ENCODE results near the gene SH3TC2. TPM values are rescaled to one million over a fixed set of nuclear protein-coding genes. Genes with fewer than 3 reads are reported as not detected.

The SH3TC2 gene
- total RNA-seq, 1 donor from 2014 or later, result 0.25 TPM

DNA sequence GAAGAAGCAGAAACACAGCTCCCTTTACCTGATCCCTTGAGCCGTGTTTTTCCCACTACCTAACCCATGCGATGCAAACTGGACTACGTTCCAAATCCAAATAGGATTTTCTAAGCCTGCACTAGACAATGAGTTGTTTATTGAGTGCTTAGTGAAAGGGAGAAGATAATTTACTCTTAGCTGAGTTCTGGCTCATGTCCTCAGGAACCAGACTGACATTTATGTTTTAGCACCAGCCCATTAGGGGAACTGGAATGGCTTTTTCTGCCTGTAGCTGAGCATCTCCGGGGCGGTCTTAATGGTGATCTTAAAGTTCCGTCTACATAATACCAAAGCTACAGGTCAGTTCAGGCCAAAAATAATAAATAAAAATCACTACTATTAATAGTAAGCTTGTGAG is 81.5 kb downstream of the SH3TC2 start:
- Mint-ChIP-seq H3K9me3 (ENCODE audit: unreplicated experiment) (peaks cover 1% of the 10 kb centered on the region), H3K36me3 (ENCODE audit: unreplicated experiment) (no peaks in the 10 kb centered on the region), H3K27ac (ENCODE audit: unreplicated experiment) (no peak overlapping the region), H3K27me3 (ENCODE audit: unreplicated experiment) (peaks cover 2% of the 10 kb centered on the region), H3K4me1 (ENCODE audit: low read depth, unreplicated experiment) (no peaks in the 10 kb centered on the region), H3K4me3 (ENCODE audit: unreplicated experiment) (no peak overlapping the region)
- TF ChIP-seq, protein P1, sequence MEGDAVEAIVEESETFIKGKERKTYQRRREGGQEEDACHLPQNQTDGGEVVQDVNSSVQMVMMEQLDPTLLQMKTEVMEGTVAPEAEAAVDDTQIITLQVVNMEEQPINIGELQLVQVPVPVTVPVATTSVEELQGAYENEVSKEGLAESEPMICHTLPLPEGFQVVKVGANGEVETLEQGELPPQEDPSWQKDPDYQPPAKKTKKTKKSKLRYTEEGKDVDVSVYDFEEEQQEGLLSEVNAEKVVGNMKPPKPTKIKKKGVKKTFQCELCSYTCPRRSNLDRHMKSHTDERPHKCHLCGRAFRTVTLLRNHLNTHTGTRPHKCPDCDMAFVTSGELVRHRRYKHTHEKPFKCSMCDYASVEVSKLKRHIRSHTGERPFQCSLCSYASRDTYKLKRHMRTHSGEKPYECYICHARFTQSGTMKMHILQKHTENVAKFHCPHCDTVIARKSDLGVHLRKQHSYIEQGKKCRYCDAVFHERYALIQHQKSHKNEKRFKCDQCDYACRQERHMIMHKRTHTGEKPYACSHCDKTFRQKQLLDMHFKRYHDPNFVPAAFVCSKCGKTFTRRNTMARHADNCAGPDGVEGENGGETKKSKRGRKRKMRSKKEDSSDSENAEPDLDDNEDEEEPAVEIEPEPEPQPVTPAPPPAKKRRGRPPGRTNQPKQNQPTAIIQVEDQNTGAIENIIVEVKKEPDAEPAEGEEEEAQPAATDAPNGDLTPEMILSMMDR (IDR thresholded peaks at IDR 0.05; ENCODE audit: partially characterized antibody, unreplicated experiment), result no peak
- no peak for DNase-seq

DNA sequence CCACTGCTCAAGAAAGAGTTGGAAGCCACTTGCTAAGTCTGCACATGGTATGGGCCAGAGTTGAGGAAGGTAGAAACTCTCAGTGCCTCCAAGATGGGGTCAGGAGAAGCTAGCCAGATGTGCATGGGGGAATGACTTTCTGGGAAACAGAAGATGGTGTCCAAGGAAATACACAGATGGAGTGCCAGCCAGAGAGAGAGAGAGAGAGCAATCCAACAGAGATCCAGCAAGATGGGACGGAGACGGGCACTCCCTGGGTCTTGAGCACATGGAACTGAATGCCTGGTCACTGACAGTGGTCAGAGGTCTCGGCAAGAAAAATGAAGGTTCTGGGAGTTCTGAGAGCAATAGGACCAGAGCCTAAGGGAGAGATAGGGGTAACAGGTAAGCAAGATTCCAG is 82.1 kb downstream of the SH3TC2 start:
- Mint-ChIP-seq H3K27ac (ENCODE audit: unreplicated experiment) (no peak overlapping the region), H3K4me3 (ENCODE audit: unreplicated experiment) (no peak overlapping the region), H3K4me1 (ENCODE audit: low read depth, unreplicated experiment) (no peaks in the 10 kb centered on the region), H3K36me3 (ENCODE audit: unreplicated experiment) (no peaks in the 10 kb centered on the region), H3K27me3 (ENCODE audit: unreplicated experiment) (peaks cover 2% of the 10 kb centered on the region), H3K9me3 (ENCODE audit: unreplicated experiment) (peaks cover 1% of the 10 kb centered on the region)
- no peak for DNase-seq
- TF ChIP-seq, protein P1 (IDR thresholded peaks at IDR 0.05; ENCODE audit: partially characterized antibody, unreplicated experiment), result no peak

DNA sequence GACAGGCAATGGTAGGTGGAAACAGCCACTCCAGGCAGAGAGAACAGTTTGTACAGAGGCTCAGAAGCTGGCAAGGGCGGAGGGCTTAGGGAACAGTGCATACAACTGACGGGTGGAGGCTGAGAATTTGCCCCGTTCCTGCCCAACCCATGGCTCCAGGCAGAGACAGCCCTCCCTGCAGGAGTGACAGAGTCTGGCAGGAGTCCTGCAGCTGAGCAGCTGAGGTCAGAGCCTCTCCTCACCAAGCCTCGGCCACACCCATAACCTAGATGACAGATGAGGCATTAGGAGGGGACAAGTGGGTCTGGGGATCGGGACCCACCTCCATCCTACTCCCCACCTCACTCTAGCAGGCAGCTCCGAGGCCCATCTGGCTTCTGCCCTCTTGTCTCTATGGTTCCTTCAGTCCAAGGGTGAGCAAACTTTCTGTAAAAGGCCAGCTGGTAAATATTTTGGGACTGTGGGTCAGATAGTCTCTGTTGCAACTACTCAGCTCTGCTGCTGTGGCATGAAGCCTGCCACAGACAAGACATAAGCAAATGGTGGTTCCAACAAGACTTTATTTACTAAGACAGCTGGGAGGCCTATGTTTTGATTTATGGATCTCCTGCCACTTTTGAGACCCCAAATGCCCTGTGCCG is 83.7 kb downstream of the SH3TC2 start:
- H3K27ac Mint-ChIP-seq (ENCODE audit: unreplicated experiment), result no peak overlapping the region
- H3K36me3 Mint-ChIP-seq (ENCODE audit: unreplicated experiment), result no peaks in the 10 kb centered on the region
- peaks cover 1% of the 10 kb centered on the region for H3K9me3 Mint-ChIP-seq (ENCODE audit: unreplicated experiment)
- peaks cover 2% of the 10 kb centered on the region for H3K27me3 Mint-ChIP-seq (ENCODE audit: unreplicated experiment)
- TF ChIP-seq, protein P1 (IDR thresholded peaks at IDR 0.05; ENCODE audit: partially characterized antibody, unreplicated experiment), result no peak
- H3K4me1 Mint-ChIP-seq (ENCODE audit: low read depth, unreplicated experiment), result no peaks in the 10 kb centered on the region
- H3K4me3 Mint-ChIP-seq (ENCODE audit: unreplicated experiment), result no peak overlapping the region
- no peak for DNase-seq

DNA sequence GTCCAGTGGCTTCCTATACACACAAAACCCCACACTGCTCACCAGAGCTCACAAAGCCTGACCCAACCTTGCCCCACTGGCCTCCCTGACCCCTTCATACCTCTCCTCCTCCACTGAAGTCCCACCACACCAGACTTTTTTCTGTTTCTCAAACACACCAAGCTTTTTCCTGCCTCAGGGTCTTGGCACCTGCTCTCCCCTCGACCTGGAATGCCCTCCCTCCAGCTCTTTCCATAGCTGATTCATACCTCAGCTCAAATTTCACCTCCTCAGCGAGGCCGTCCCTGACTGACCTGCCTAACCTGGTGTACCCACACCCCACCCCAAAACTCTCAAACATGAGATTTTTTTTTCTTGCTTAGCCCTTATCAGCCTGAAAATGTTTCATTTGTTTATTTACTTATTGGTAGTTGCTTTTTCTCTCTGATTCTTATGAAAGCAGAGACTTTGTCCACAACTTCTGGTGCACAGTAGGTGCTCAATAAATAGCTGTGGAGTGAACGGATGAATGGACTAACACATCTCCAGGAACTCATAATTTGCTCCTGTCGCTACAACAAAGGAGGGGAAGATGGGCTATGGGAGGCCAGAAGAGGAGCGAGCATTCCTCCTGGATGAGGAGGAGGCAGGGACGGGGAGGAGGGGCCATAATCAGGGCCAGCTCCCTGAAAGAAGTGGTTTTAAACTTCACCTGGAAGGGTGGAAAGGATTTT is 84.3 kb downstream of the SH3TC2 start:
- Mint-ChIP-seq H3K36me3 (ENCODE audit: unreplicated experiment) (no peaks in the 10 kb centered on the region), H3K4me1 (ENCODE audit: low read depth, unreplicated experiment) (no peaks in the 10 kb centered on the region), H3K9me3 (ENCODE audit: unreplicated experiment) (no peaks in the 10 kb centered on the region), H3K27ac (ENCODE audit: unreplicated experiment) (no peak overlapping the region), H3K4me3 (ENCODE audit: unreplicated experiment) (no peak overlapping the region), H3K27me3 (ENCODE audit: unreplicated experiment) (peaks cover 2% of the 10 kb centered on the region)
- no peak for DNase-seq
- TF ChIP-seq, protein P1 (IDR thresholded peaks at IDR 0.05; ENCODE audit: partially characterized antibody, unreplicated experiment), result no peak

Measured in glutamatergic neuron (in vitro differentiated cells).